Measurements from ENCODE around the gene ZFYVE1.
"Not testable (repeated sequence)": the region's sequence is repeated elsewhere in the genome, so short reads cannot be mapped to it uniquely, and the experiment has no call there.

Gene ZFYVE1

DNA sequence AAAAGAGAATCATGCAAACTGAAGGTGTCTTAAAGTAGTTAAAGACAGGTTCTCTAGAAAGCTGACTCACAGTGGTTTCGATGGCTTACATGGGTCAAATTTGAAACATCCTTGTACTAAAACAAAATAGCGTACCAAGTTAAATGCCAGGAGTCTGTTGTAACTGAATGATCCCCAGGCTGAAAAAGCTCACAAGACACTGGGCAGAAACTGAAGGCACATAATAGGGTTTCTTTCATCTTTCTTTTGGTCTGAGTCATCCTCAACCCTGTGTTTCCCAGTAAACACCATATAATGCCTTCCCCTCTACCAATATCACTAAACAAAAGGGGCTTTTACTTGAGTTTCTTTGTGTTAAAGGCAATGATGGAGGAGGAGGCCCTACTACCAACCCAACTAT, 12.8 kb downstream of the ZFYVE1 start:
- TF ChIP-seq, protein P1, sequence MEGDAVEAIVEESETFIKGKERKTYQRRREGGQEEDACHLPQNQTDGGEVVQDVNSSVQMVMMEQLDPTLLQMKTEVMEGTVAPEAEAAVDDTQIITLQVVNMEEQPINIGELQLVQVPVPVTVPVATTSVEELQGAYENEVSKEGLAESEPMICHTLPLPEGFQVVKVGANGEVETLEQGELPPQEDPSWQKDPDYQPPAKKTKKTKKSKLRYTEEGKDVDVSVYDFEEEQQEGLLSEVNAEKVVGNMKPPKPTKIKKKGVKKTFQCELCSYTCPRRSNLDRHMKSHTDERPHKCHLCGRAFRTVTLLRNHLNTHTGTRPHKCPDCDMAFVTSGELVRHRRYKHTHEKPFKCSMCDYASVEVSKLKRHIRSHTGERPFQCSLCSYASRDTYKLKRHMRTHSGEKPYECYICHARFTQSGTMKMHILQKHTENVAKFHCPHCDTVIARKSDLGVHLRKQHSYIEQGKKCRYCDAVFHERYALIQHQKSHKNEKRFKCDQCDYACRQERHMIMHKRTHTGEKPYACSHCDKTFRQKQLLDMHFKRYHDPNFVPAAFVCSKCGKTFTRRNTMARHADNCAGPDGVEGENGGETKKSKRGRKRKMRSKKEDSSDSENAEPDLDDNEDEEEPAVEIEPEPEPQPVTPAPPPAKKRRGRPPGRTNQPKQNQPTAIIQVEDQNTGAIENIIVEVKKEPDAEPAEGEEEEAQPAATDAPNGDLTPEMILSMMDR (IDR thresholded peaks at IDR 0.05; ENCODE audit: low read depth, low read length) = no peak
- no peak for DNase-seq (ENCODE audit: extremely low read depth, low read depth)

DNA sequence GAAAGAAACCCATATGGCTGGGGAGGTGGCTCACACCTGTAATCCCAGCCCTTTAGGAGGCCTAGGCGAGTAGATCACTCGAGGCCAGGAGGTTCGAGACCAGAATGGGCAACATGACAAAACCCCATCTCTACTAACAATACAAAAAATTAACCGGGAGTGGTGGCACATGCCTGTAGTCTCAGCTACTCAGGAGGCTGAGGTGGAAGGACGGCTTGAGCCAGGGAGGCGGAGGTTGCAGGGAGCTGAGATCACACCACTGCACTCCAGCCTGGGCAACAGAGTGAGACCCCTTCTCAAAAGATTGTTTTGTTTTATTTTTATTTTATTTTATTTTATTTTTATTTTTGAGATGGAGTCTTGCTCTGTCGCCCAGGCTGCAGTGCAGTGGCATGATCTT, 15.7 kb downstream of the ZFYVE1 start:
- DNase-seq (ENCODE audit: extremely low read depth, low read depth) = not testable (repeated sequence)

DNA sequence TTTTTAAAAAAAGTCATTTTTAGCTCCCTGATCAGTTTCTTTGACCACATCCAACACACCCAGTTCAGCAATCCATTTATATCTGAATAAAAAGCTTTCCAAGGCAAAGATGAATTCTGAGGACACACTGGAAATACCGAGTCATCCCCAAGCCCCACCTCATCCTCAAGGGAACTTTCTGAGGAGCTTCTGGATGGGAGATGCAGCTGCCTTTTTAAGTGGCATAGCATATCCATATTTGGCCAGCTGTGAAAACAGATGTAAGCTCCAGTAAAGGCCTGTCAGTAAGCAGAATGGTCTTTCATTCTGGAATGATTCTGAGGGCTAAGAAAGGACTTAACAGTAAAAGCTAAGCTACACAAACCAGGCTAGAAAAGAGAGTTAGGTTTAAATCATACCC, 18.4 kb downstream of the ZFYVE1 start:
- no peak for DNase-seq (ENCODE audit: extremely low read depth, low read depth)
- TF ChIP-seq, protein P1 (IDR thresholded peaks at IDR 0.05; ENCODE audit: low read depth, low read length) = no peak

DNA sequence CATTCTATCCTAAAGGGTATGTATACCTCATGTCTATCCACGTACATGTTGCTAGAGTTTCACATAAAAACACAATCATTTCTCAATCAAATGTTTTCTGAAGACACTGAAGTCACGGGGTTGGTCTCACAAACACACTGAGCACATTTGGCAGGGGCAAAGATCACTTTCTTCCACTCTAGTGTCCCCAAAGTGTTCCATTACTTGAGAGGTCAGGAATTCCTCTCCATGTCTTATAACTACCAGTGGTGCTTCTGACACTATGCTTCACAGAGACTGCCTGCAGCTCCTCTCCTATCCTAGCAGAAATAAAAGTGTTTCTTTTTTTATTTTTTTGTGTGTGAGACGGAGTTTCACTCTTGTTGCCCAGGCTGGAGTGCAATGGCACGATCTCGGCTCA, 19.1 kb downstream of the ZFYVE1 start:
- no peak for DNase-seq (ENCODE audit: extremely low read depth, low read depth)
- TF ChIP-seq, protein P1 (IDR thresholded peaks at IDR 0.05; ENCODE audit: low read depth, low read length) = no peak

DNA sequence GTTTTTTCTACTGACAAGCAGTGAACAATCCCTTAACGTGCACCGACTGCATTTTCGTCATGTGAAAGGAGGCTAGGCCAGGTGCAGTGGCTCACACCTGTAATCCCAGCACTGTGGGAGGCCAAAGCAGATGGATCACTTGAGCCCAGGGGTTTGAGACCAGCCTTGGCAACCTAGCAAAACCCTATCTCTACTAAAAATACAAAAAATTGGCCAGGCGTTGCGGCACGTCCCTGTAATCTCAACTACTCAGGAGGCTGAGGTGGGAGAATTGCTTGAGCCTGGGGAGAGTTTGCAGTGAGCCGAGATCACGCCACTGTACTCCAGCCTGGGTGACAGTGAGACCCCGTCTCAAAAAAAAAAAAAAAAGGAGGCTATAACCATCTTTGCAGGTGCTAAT, 22.3 kb downstream of the ZFYVE1 start:
- DNase-seq (ENCODE audit: extremely low read depth, low read depth) = not testable (repeated sequence)

DNA sequence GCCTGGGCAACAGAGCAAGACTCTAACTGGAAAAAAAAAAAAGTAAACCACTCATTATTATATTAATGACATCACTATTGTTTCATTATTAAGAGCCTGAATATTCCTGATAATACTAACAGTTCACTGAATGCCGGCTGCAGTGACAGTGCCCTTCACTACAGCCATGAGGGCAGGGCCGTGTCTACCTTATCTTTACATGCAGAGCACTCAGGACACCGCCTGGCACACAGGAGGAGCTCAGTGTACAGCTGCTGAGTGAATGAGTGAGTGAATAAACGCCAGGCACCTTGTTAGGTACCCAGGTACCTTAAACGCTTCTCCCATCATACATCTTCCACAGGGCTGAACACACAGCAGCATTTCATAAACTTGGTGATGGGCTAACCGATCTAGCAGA, 23.2 kb downstream of the ZFYVE1 start:
- DNase-seq (ENCODE audit: extremely low read depth, low read depth) = no peak
- TF ChIP-seq, protein P1 (IDR thresholded peaks at IDR 0.05; ENCODE audit: low read depth, low read length) = no peak

DNA sequence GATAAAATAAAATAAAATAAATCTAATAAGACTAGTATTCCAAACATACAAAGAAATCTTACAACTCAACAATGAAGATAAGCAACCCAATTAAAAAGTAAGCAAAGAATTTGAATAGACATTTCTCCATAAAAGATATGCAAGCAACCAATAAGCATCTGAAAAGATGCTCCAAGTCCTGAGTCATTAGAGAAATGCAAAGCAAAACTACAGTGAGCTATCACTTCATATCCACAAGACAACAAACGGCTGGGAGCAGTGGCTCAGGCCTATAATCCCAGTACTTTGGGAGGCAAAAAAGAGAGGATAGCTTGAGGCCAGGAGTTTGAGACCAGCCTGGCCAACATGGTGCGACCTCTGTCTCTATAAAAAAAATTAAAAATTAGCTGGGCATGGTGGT, 26.8 kb downstream of the ZFYVE1 start:
- TF ChIP-seq, protein P1 (IDR thresholded peaks at IDR 0.05; ENCODE audit: low read depth, low read length) = no peak
- no peak for DNase-seq (ENCODE audit: extremely low read depth, low read depth)

DNA sequence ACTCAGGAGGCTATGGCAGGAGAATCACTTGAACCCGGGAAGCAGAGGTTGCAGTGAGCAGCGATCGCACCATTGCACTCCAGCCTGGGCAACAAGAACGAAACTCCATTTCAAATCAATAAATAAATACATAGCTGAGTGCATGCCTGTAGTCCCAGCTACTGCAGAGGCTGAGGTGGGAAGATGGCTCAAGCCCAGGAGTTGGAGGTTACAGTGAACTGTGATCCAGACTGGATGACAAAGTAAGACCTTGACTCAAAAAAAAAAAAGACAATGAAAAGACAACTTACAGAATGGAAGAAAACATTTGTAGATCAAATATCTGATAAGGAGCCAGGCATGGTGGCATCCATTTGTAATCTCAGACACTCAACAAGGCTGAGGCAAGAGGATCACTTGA, 27.6 kb downstream of the ZFYVE1 start:
- TF ChIP-seq, protein P1 (IDR thresholded peaks at IDR 0.05; ENCODE audit: low read depth, low read length) = no peak

More for the DNA sequence above, 27.6 kb downstream of the ZFYVE1 start:
- no peak for DNase-seq (ENCODE audit: extremely low read depth, low read depth)
